A172 (cell line): ENCODE results near the gene CLBA1. TPM values are rescaled to one million over a fixed set of nuclear protein-coding genes. Genes with fewer than 3 reads are reported as not detected.
"Not testable (repeated sequence)": the region's sequence is repeated elsewhere in the genome, so short reads cannot be mapped to it uniquely, and the experiment has no call there.

Experiments used
- DNase-seq: peaks from one replicate; pipeline ENCODE4 v3.0.0-alpha.2; 2015; ENCODE audit warnings: low spot score
- total RNA-seq: library from RNA; depleted of rRNA; stranded (reverse); fragments of >200 nt; shearing (Covaris generic); gene quantifications from 2 replicates; pipeline ENCODE4 v1.2.3, GENCODE V29; 2014

The CLBA1 gene
- total RNA-seq, 1 experiment from 2014 or later, result 9.9 TPM

DNA sequence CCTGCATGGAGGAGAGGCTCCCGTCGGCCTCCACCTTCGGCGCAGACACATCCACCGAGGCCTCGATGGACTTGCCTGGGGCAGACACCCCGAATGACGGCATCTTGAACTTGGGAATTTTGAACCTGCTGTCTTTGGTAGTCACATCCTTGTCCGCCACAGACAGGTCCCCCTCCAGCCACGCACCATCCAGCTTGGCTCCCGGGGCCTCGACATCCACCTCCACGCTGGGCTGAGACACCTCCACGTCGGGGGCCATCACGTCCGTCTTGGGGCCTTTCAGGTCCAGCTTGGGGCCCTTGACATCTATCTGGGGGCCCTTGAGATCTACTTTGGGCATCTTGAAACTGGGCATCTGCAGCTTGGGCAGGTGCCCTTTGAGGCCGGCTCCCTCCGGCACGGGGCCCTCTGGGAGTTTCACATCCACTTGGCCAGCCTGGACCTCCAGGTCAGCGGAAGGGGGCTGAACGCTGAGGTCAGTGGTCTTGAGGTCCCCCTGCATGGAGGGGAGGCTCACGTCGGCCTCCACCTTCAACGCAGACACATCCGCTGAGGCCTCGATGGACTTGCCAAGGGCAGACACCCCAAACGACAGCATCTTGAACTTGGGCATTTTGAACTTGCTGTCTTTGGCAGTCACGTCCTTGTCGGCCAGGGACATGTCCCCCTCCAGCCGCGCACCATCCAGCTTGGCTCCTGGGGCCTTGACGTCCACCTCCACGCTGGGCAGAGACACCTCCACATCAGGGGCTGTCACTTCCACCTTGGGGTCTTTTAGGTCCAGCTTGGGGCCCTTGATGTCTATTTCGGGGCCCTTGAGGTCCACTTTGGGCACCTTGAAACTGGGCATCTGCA lies 37.5 kb upstream of the CLBA1 start:
- DNase-seq, result not testable (repeated sequence)

DNA sequence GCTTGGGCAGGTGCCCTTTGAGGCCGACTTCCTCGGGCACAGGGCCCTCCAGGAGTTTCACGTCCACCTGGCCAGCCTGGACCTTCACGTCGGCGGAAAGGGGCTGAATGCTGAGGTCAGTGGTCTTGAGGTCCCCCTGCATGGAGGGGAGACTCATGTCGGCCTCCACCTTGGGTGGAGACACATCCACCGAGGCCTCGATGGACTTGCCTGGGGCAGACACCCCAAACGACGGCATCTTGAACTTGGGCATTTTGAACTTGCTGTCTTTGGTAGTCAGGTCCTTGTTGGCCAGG lies 36.9 kb upstream of the CLBA1 start:
- DNase-seq, result no peak

DNA sequence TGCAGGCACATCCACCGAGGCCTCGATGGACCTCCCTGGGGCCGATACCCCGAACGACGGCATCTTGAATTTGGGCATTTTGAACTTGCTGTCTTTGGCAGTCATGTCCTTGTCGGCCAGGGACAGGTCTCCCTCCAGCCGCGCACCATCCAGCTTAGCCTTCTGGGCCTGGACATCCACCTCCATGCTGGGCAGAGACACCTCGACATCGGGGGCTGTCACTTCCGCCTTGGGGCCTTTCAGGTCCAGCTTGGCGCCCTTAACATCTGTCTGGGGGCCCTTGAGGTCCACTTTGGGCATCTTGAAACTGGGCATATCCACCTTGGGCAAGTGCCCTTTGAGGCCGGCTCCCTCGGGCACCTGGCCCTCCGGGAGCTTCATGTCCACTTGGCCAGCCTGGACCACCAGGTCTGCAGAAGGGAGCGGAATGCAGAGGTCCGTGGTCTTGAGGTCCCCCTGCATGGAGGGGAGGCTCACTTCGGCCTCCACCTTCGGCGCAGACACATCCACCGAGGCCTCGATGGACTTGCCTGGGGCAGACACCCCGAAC lies 36.1 kb upstream of the CLBA1 start:
- DNase-seq, result not testable (repeated sequence)

- DNase-seq, result no peak
These were observed 35.6 kb upstream of the CLBA1 start for GRCh38 chr14:104950021-104950420.

DNA sequence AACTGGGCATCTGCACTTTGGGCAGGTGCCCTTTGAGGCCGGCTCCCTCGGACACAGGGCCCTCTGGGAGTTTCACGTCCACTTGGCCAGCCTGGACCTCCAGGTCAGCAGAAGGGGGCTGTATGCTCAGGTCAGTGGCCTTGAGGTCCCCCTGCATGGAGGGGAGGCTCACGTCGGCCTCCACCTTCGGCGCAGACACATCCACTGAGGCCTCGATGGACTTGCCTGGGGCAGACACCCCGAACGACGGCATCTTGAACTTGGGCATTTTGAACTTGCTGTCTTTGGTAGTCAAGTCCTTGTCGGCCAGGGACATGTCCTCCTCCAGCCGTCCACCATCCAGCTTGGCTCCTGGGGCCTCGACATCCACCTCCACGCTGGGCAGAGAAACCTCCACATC lies 34.9 kb upstream of the CLBA1 start:
- not testable (repeated sequence) for DNase-seq

GRCh38 chr14:104951863-104952657 lies 33.5 kb upstream of the CLBA1 start:
- DNase-seq, result not testable (repeated sequence)

- DNase-seq, result no peak
These were observed 32.5 kb upstream of the CLBA1 start for GRCh38 chr14:104953097-104953496.

DNA sequence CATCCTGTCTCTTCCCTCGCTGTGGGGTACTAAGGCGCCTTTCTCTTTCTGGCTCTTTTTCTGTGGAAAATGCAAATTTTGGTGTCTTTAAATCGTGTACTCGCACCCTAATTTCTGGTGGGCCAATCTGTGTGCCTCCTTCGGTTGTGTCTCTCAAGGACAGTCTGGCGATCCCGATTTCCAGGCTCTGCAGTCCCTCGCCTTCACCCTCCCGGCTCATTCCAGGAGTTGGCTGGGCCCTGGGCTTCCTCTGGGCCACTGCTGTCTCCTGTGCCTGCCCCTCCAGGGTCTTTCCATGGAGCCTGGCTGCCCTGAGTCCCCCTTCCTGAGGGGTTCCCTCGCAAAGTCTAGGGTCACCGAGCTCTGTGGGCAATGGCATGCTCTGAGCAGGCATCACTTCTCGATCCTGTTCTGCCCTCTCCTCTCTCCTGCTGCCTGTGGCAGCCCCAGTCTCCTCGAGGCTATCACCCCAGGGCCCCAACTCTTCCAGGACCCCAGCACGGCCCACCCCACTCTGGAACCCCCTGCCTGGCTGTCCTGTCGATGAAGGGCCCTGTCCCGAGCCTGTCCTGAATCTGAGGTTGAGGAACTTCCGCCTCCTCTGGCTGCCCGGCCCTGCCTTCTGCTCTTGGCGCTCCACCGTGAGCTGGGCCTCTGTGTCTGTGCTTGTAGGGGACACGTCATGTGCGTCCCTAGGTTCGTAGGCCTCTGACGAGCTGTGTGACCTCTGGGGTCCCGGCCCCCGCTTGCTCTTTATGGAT lies 31.5 kb upstream of the CLBA1 start:
- no peak for DNase-seq

DNA sequence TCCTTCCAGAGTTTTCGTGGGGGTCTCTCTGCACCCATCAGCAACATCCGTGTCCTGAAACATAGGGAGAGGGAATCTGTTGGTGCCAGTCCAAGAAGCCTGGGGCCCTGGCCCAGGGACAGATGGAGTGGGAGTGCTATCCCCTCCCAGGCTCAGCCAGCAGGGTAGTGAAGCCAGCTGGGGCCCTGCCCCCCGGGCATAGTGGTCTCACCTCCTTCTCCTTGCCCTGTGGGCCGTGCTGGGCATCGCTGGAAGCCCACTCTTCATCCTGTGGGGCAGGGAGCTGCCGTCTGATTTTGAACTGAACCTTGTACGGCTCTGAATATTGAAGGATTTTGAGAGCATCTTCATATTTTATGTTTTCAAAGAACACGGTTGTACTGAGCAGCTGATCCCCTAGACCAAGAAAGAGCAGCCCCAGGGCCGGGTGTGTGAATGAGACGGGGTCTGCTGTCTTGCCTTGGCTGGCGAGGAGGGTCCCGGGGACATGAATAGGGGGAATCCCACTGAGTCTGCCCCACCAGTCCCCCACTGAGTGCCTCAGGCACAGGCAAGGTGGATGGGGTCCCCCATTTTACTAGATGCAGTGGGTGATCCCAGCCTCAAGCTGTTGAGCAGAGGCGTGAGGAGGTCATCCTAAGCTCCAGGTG lies 30.7 kb upstream of the CLBA1 start:
- no peak for DNase-seq

DNA sequence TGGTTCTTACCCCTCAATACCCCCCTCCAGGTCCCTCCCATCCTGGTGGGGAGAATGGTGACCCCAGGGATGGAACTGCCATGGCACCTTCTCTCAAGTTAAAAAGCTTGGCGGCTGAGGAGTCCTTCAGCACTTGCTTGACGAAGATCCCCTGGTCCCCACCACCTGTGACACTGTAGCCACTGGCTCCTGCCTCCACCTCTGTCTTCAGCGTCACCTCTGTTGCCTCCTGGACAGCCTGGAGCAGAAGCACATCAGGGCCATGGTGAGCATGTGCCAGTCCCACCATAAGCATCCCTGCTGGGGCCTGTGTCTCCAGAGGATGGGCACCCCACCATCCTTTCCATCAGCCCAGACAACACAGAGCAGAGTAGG lies 30.2 kb upstream of the CLBA1 start:
- no peak for DNase-seq

- no peak for DNase-seq
These were observed 29.2 kb upstream of the CLBA1 start for GRCh38 chr14:104956290-104956890.

- DNase-seq, result no peak
These were observed 28.2 kb upstream of the CLBA1 start for GRCh38 chr14:104957146-104958113.

DNA sequence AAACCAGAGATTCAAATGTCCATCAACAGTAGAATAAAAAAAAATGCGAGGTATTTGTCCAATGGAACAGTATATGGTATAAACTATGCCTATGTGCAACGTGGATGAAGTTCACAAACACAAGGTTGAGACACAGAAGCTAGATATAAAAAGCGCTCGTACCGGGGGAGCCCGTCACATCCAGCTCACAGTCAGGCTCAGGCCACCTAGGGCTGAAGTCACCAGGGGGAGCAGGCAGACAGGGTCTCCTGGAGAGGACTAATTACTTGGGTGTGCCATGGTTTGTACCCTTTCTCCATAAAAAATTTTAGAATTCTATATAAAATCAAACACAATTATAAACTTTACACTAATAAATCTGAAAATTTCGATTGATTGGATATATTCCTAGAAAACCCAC lies 21.0 kb upstream of the CLBA1 start:
- DNase-seq, result no peak

DNA sequence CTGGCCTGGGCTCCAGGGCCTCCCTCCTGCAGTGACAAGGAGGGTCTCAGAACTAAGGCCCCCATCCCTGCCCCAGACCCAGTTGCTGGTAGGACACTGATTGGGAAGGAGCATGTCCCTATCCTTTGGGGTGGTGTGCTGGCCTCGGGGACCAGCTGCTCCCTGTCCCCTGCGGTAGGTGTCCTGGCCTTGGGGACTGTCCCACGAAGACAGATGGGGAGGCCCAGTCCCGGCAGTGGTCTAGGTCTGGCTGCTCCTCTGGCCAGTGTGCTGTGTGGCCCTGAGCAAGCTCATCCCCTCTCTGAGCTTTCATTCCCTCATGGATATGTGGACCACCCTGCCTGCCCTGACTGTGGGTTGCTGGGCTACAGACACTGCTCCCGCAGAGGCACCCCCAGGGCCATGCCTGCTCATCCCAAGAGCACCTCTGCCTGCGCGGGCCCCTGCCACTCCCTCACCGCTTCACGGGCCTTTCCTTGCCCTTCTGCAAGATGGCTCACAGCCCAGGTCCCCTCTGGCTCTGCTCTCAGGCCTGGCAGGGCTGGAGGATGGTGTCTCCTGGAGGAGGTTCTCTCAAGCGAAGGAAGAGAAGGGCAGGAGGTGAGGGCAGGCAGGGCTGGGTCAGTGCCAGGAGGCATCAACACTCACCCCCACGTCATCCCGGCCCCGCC lies 19.9 kb upstream of the CLBA1 start:
- no peak for DNase-seq

GRCh38 chr14:104966261-104966865 lies 19.2 kb upstream of the CLBA1 start:
- no peak for DNase-seq

DNA sequence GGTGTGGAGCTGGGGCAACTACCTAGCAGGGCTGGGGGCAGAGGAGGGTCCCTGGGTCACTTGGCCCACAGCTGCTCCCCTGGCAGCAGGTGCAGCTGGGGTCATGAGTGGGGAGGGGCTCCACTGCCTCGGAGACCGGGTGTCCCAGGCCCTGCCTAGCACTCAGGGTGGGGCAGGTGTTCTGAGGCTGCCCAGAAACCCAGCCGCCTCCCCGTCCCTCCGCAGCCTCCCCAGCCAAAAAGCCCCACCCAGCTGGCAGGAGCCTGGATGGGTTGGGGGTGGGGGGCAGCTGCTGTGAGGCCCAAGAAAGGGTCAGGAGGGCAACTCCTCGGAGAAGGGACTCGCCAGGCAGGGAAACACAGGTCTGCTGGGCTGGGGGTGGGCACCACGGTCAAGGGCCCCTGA lies 18.6 kb upstream of the CLBA1 start:
- no peak for DNase-seq

DNA sequence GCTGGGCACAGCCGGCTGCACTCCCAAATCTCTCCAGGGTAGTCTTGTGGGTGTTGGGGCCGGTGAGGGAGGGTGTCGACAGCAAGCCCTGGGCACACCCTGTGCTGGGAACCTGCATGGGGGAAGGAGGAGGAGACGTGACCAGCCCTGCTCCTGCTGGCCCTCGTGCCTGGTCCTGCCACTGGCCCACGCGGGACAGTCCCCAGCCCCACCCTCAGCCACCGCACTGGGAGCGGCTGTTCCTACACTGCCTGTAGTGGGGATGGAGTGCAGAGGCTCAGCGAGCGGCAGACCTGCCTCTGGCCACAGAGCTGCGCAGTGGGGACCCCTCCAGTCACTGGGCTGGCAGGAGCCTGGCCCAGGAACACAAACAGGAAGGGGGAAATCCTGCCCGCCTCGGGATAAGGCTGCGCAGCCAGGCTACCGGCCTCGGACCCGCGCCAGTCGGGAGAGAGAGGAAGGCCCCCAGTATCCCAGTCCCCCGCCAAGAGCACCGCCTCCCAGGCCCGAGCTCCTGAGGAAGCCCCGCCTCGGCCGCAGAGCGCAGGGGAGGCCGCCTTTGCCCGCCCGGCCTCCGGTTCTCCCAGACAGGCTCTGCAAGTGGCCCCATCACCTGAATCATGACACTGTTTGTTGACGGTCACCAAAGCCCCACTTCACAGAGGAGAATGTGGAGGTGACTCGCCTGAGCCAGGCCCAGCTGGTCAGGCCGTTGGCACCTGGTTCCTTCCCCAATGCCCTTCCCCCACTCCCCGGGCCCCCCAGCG lies 18.0 kb upstream of the CLBA1 start:
- DNase-seq, result peak; percentile 17

- peak; percentile 60 for DNase-seq
These were observed 17.4 kb upstream of the CLBA1 start for GRCh38 chr14:104968153-104968527.
